Keratinocyte (primary cell): ENCODE data around the gene JAKMIP1. TPM values are rescaled to one million over a fixed set of nuclear protein-coding genes. Genes with fewer than 3 reads are reported as not detected.

Experiments used
- DNase-seq: peaks from one replicate; pipeline ENCODE4 v3.0.0-alpha.2; 2011; ENCODE audit warnings: low read depth, missing footprints, low spot score
- FAIRE-seq: peaks from 2 replicates; lab custom pipeline; 2011; peaks lifted over from hg19 to GRCh38; lab: Jason Lieb, UNC
- H2AFZ ChIP-seq: 2 replicates; pipeline ENCODE4 v1.6.0; 2012; ENCODE audit warnings: low read length, control low read depth, inconsistent platforms; ENCODE audit not compliant: control insufficient read depth
- H3K27ac ChIP-seq: 2 replicates; pipeline ENCODE4 v1.5.1; 2011; ENCODE audit warnings: low read length; ENCODE audit not compliant: control insufficient read depth, insufficient read depth
- H3K27me3 ChIP-seq: 3 replicates; pipeline ENCODE4 v1.6.0; 2011; ENCODE audit warnings: low read length; ENCODE audit not compliant: control insufficient read depth, insufficient read depth; ENCODE audit errors: extremely low read depth
- H3K36me3 ChIP-seq, 2 experiments: 2 replicates in 1 of 2; 3 replicates in 1 of 2; pipeline ENCODE4 v1.5.1; 2011; ENCODE audit warnings: low read length in 2 of 2, mild to moderate bottlenecking in 1 of 2; ENCODE audit not compliant: control insufficient read depth in 2 of 2, insufficient read depth in 2 of 2; ENCODE audit errors: extremely low read depth in 1 of 2
- H3K4me1 ChIP-seq: 3 replicates; pipeline ENCODE4 v1.5.1; 2011; ENCODE audit warnings: low read length; ENCODE audit not compliant: control insufficient read depth, insufficient read depth; ENCODE audit errors: extremely low read depth
- H3K4me2 ChIP-seq: 3 replicates; pipeline ENCODE4 v1.6.0; 2011; ENCODE audit warnings: low read depth, low read length; ENCODE audit not compliant: control insufficient read depth, insufficient read depth; ENCODE audit errors: extremely low read depth
- H3K4me3 ChIP-seq, 3 experiments: fragments of 200-600 bp in 1 of 3; sonication (generic) in 1 of 3; 2 replicates in 2 of 3; 3 replicates in 1 of 3; pipeline ENCODE4 v1.5.1; 2011 to 2016; ENCODE audit warnings: low read length in 3 of 3, mild to moderate bottlenecking in 3 of 3, control low read depth in 2 of 3, inconsistent platforms in 1 of 3, low read depth in 1 of 3, mixed read lengths in 1 of 3, mixed run types in 1 of 3, moderate library complexity in 1 of 3; ENCODE audit not compliant: control insufficient read depth in 2 of 3, insufficient read depth in 2 of 3; ENCODE audit errors: extremely low read depth in 1 of 3
- H3K79me2 ChIP-seq: 2 replicates; pipeline ENCODE4 v1.6.0; 2012; ENCODE audit warnings: low read length; ENCODE audit not compliant: control insufficient read depth, insufficient read depth
- H3K9ac ChIP-seq: 3 replicates; pipeline ENCODE4 v1.6.0; 2011; ENCODE audit warnings: low read length; ENCODE audit not compliant: control insufficient read depth, insufficient read depth; ENCODE audit errors: extremely low read depth
- H3K9me1 ChIP-seq: 3 replicates; pipeline ENCODE4 v1.6.0; 2011; ENCODE audit warnings: low read length; ENCODE audit not compliant: control insufficient read depth, insufficient read depth; ENCODE audit errors: extremely low read depth
- H3K9me3 ChIP-seq: 2 replicates; pipeline ENCODE4 v1.5.1; 2012; ENCODE audit warnings: low read depth, low read length; ENCODE audit not compliant: control insufficient read depth
- H4K20me1 ChIP-seq: 3 replicates; pipeline ENCODE4 v1.6.0; 2011; ENCODE audit warnings: low read length; ENCODE audit not compliant: control insufficient read depth, insufficient read depth; ENCODE audit errors: extremely low read depth
- CTCF ChIP-seq, 3 experiments: IDR thresholded peaks in 1 of 3; conservative IDR thresholded peaks in 1 of 3; optimal IDR thresholded peaks in 1 of 3; 2 replicates in 2 of 3; 3 replicates in 1 of 3; pipeline versions ENCODE3 to v1.5.1; 2011; ENCODE audit warnings: low read length in 3 of 3, mild to moderate bottlenecking in 3 of 3, moderate library complexity in 2 of 3, control low read depth in 1 of 3, inconsistent platforms in 1 of 3; ENCODE audit not compliant: insufficient read depth in 2 of 3; ENCODE audit errors: extremely low read depth in 1 of 3
- EZH2 ChIP-seq: IDR thresholded peaks from one replicate; pipeline ENCODE4 v1.6.1; 2012; ENCODE audit warnings: inconsistent platforms, mild to moderate bottlenecking, low read length, moderate library complexity
- dilution Hi-C: fragments of 300-500 bp; cut with MboI; formaldehyde crosslinking; loops from one replicate; pipeline ENCODE4 v1.7.0; 2020; ENCODE audit warnings: low sequenced_read_pairs; ENCODE audit not compliant: extremely low pct_ligation_motif_present
- polyA plus RNA-seq, 5 experiments: library from polyadenylated mRNA; depleted of rRNA in 3 of 5; stranded (reverse) in 3 of 5; stranded (forward) in 1 of 5; unstranded in 1 of 5; fragments of >200 nt; gene quantifications; 1 replicate in 1 of 5; 2 replicates in 3 of 5; 3 replicates in 1 of 5; pipeline versions ENCODE4 v1.2.1 to v1.2.3, GENCODE V29; 2011 to 2012; ENCODE audit warnings: missing spikeins in 2 of 5, low read depth in 1 of 5, low replicate concordance in 1 of 5

Gene JAKMIP1
- polyA plus RNA-seq, 1 donor (not counting 4 experiments of a cell fraction or from before 2014, with no cell fraction given), result not detected

GRCh38 chr4:6155996-6156750 is 44.2 kb downstream of the JAKMIP1 start:
- Histone ChIP-seq H3K27ac (no peak overlapping the region), H3K4me2 (no peak overlapping the region), H3K36me3 (no peaks in the 10 kb centered on the region), H4K20me1 (no peaks in the 10 kb centered on the region), H3K9ac (no peak overlapping the region), H3K79me2 (no peaks in the 10 kb centered on the region), H3K27me3 (no peaks in the 10 kb centered on the region), H3K9me1 (no peaks in the 10 kb centered on the region), H3K4me3 (no peak overlapping the region), H3K9me3 (no peaks in the 10 kb centered on the region), H2AFZ (no peak overlapping the region), H3K4me1 (no peaks in the 10 kb centered on the region)
- no peak for DNase-seq
- FAIRE-seq, result no peak
- dilution Hi-C loops, result no loop called here
- no peak for TF ChIP-seq CTCF (optimal IDR thresholded peaks at IDR 0.05 in 1 of 3, IDR thresholded peaks at IDR 0.05 in 1 of 3, conservative IDR thresholded peaks at IDR 0.05 in 1 of 3; ENCODE audit: extremely low read depth in 1 of 3, insufficient read depth in 2 of 3, low read length in 3 of 3)
- TF ChIP-seq EZH2, result no peak

- no peak overlapping the region for H3K4me2 ChIP-seq
- H3K36me3 ChIP-seq, result no peaks in the 10 kb centered on the region
- TF ChIP-seq EZH2 (no peak), CTCF (optimal IDR thresholded peaks at IDR 0.05 in 1 of 3, IDR thresholded peaks at IDR 0.05 in 1 of 3, conservative IDR thresholded peaks at IDR 0.05 in 1 of 3; ENCODE audit: extremely low read depth in 1 of 3, insufficient read depth in 2 of 3, low read length in 3 of 3) (no peak)
- H3K79me2 ChIP-seq, result no peaks in the 10 kb centered on the region
- no peaks in the 10 kb centered on the region for H4K20me1 ChIP-seq
- H3K9me1 ChIP-seq, result no peaks in the 10 kb centered on the region
- no peak overlapping the region for H3K4me3 ChIP-seq
- H3K27me3 ChIP-seq, result no peaks in the 10 kb centered on the region
- FAIRE-seq, result no peak
- no peak overlapping the region for H3K27ac ChIP-seq
- no peaks in the 10 kb centered on the region for H3K9me3 ChIP-seq
- H2AFZ ChIP-seq, result no peak overlapping the region
- DNase-seq, result no peak
- dilution Hi-C loops, result no loop called here
- no peaks in the 10 kb centered on the region for H3K4me1 ChIP-seq
- no peak overlapping the region for H3K9ac ChIP-seq
These were observed 45.5 kb downstream of the JAKMIP1 start for GRCh38 chr4:6154875-6155274.
